AG09319 (cell line): ENCODE measurements around the gene ARHGEF19.
"Not testable (repeated sequence)": the region's sequence is repeated elsewhere in the genome, so short reads cannot be mapped to it uniquely, and the experiment has no call there.

ENCODE experiments used
- DNase-seq: peaks from one replicate; pipeline ENCODE4 v3.0.0-alpha.2; 2010; ENCODE audit warnings: low read depth; ENCODE audit errors: extremely low read depth
- TF ChIP-seq, protein P1 (sequence below): IDR thresholded peaks from 2 replicates; pipeline ENCODE4 v1.5.1; 2011; ENCODE audit warnings: low read depth, mild to moderate bottlenecking, inconsistent platforms, low read length, moderate library complexity

The ARHGEF19 gene

GRCh38 chr1:16202281-16203210 is 9.9 kb downstream of the ARHGEF19 start:
- TF ChIP-seq, protein P1, sequence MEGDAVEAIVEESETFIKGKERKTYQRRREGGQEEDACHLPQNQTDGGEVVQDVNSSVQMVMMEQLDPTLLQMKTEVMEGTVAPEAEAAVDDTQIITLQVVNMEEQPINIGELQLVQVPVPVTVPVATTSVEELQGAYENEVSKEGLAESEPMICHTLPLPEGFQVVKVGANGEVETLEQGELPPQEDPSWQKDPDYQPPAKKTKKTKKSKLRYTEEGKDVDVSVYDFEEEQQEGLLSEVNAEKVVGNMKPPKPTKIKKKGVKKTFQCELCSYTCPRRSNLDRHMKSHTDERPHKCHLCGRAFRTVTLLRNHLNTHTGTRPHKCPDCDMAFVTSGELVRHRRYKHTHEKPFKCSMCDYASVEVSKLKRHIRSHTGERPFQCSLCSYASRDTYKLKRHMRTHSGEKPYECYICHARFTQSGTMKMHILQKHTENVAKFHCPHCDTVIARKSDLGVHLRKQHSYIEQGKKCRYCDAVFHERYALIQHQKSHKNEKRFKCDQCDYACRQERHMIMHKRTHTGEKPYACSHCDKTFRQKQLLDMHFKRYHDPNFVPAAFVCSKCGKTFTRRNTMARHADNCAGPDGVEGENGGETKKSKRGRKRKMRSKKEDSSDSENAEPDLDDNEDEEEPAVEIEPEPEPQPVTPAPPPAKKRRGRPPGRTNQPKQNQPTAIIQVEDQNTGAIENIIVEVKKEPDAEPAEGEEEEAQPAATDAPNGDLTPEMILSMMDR: no peak
- no peak for DNase-seq

- TF ChIP-seq, protein P1: no peak
- DNase-seq: no peak
Measured at GRCh38 chr1:16199700-16200099, 12.8 kb downstream of the ARHGEF19 start.

DNA sequence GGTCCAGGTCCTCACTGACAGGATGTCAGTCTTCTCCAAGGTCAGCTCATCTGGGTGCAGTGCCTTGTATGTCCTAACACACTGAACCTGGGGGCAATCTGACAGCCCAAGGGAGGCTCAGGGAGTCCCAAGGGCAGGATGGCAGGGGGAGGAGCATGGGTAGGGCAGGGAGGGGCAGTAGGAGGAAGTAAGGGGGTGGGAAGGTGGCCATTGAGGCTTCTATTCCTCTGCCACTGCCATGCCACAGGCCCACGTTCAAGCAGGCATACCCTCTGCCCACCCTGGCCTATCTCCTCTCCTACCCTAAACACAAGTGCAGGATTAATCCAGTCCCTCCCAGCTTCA is 13.3 kb downstream of the ARHGEF19 start:
- DNase-seq: no peak
- TF ChIP-seq, protein P1: no peak

DNA sequence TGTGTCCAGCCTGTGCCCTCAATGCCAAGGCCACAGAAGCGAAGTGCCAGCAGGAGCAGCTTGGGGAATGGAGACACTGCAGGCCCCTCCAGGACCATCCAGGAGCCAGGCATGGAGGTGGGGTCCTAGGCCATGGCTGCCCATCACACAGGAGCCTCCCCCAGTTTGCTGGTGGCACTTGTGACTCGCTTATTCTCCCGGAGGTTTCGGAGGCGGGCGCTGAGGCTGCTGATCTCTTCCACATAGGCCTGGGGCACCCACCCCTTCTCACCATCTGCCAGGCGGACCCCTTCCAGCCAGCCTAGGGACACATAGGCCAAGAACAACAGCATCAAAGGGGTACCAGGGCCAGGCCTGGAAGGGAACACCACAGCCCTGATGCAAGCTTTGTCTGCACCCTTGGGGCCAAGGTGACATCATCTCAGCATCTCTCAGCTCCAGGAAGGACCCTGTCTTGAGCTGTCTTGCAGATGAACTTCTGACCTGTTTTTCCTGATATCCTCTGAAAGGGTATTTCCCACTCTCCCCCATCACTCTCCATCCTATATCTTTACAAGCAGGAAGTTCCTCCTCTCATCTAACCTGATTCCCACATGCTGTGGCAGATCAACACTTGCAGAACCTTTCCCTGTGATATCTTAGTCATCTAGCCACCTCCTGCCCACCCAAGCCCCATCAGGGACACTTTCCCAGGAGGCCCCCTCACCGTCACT is 13.9 kb downstream of the ARHGEF19 start:
- no peak for DNase-seq
- TF ChIP-seq, protein P1: no peak

DNA sequence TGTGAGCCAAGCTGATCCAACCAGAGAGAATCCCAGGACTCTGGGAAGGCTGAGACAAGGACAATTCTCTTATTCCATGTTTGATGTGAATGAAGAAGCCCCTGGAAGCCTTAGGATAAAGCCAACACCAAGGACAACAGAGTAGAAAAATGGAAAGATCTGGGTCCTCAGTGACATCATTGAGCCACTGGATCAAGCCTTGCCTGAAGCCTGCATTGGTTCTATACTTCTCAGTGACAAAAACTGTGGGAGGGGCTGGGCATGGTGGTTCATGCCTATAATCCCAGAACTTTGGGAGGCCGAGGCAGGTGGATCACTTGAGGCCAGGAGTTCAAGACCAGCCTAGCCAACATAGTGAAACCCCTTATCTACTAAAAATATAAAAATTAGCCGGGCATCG is 15.6 kb downstream of the ARHGEF19 start:
- no peak for DNase-seq
- TF ChIP-seq, protein P1: no peak

DNA sequence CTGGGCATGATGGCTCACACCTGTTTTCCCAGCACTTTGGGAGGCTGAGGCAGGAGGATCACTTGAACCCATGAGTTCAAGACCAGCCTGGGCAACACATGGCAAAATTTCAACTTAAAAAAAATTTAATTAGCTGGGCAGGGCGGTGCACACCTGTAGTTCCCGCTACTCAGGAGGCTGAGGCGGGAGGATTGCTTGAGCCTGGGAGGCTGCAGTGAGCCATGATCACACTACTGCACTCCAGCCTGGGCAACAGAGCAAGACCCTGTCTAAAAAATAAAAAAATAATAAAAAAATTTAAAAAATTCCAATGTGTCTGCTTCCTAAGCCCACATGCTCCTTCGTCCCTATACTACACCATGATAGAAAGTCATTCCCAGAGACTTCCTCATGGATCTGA is 16.3 kb downstream of the ARHGEF19 start:
- not testable (repeated sequence) for DNase-seq

DNA sequence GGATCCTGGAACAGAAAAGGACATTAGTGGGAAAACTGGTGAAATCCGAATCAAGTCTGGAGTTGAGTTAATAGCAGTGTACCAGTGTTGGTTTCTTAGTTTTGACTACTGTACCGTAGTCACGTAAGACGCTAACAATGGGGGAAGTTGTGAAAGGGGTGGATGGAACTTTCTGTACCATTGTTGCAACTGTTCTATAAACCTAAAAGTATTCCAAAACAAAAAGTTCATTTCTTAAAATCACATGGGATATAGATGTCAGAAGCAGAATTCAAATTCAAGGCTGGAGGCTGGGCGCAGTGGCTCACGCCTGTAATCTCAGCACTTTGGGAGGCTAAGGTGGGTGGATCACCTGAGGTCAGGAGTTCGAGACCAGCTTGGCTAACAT is 16.9 kb downstream of the ARHGEF19 start:
- DNase-seq: no peak
- TF ChIP-seq, protein P1: no peak
